Trophoblast cell (in vitro differentiated cells and primary cell): ENCODE measurements around the gene FN1.

Experiments used
- DNase-seq, 2 donors: peaks; one replicate each; pipeline ENCODE4 v3.0.0-alpha.2; 2016
- H2AFZ ChIP-seq: 2 replicates; pipeline ENCODE4 v1.6.1; 2013; ENCODE audit warnings: low read length, moderate library complexity, mild to moderate bottlenecking; ENCODE audit not compliant: insufficient read depth, poor library complexity
- H2AK5ac ChIP-seq: 2 replicates; pipeline ENCODE4 v1.6.1; 2013; ENCODE audit warnings: mild to moderate bottlenecking, low read length
- H2BK120ac ChIP-seq: 2 replicates; pipeline ENCODE4 v1.6.1; 2013; ENCODE audit warnings: low read length, mild to moderate bottlenecking, moderate library complexity; ENCODE audit not compliant: insufficient read depth, poor library complexity
- H2BK12ac ChIP-seq: 2 replicates; pipeline ENCODE4 v1.6.1; 2013; ENCODE audit warnings: mild to moderate bottlenecking, low read length, moderate library complexity
- H2BK5ac ChIP-seq: 2 replicates; pipeline ENCODE4 v1.6.1; 2013; ENCODE audit warnings: low read length, low read depth, moderate library complexity, mild to moderate bottlenecking; ENCODE audit not compliant: poor library complexity
- H3K14ac ChIP-seq: 2 replicates; pipeline ENCODE4 v1.6.1; 2013; ENCODE audit warnings: mild to moderate bottlenecking, low read length
- H3K18ac ChIP-seq: 2 replicates; pipeline ENCODE4 v1.6.1; 2013; ENCODE audit warnings: mild to moderate bottlenecking, low read length
- H3K23ac ChIP-seq: 2 replicates; pipeline ENCODE4 v1.6.1; 2013; ENCODE audit warnings: low read length
- H3K27ac ChIP-seq: 2 replicates; pipeline ENCODE4 v1.5.1; 2013; ENCODE audit warnings: low read depth, mild to moderate bottlenecking, inconsistent platforms, low read length, moderate library complexity
- H3K27me3 ChIP-seq: 2 replicates; pipeline ENCODE4 v1.6.1; 2013; ENCODE audit warnings: inconsistent platforms, mild to moderate bottlenecking, low read length, moderate library complexity; ENCODE audit not compliant: insufficient read depth
- H3K36me3 ChIP-seq, 2 experiments: 1 replicate in 1 of 2; 2 replicates in 1 of 2; pipeline ENCODE4 v1.6.1; 2013; ENCODE audit warnings: low read length in 2 of 2, mild to moderate bottlenecking in 2 of 2, moderate library complexity in 1 of 2; ENCODE audit not compliant: insufficient read depth in 2 of 2, control insufficient read depth in 1 of 2
- H3K4ac ChIP-seq: 2 replicates; pipeline ENCODE4 v1.6.1; 2013; ENCODE audit warnings: low read depth, mild to moderate bottlenecking, low read length, moderate library complexity
- H3K4me1 ChIP-seq, 2 experiments: 1 replicate in 1 of 2; 2 replicates in 1 of 2; pipeline ENCODE4 v1.6.1; 2013; ENCODE audit warnings: low read length in 2 of 2, mild to moderate bottlenecking in 2 of 2, moderate library complexity in 1 of 2; ENCODE audit not compliant: insufficient read depth in 2 of 2, control insufficient read depth in 1 of 2
- H3K4me2 ChIP-seq: 2 replicates; pipeline ENCODE4 v1.6.1; 2013; ENCODE audit warnings: inconsistent platforms, mild to moderate bottlenecking, low read length, moderate library complexity
- H3K4me3 ChIP-seq: 2 replicates; pipeline ENCODE4 v1.5.1; 2013; ENCODE audit warnings: mild to moderate bottlenecking, low read depth, low read length, inconsistent platforms
- H3K79me1 ChIP-seq: one replicate; pipeline ENCODE4 v1.6.1; 2013; ENCODE audit warnings: low read length
- H3K79me2 ChIP-seq: 2 replicates; pipeline ENCODE4 v1.6.1; 2013; ENCODE audit warnings: low read length, mild to moderate bottlenecking; ENCODE audit not compliant: control insufficient read depth, insufficient read depth, poor library complexity
- H3K9ac ChIP-seq: 2 replicates; pipeline ENCODE4 v1.6.1; 2013; ENCODE audit warnings: mild to moderate bottlenecking, low read length
- H3K9me3 ChIP-seq: 2 replicates; pipeline ENCODE4 v1.6.1; 2013; ENCODE audit warnings: low read depth, mild to moderate bottlenecking, control low read depth, inconsistent platforms, low read length; ENCODE audit not compliant: insufficient read depth
- H4K12ac ChIP-seq: 2 replicates; pipeline ENCODE4 v1.6.1; 2013; ENCODE audit warnings: low read depth, mild to moderate bottlenecking, low read length, moderate library complexity
- H4K8ac ChIP-seq: 2 replicates; pipeline ENCODE4 v1.6.1; 2013; ENCODE audit warnings: low read depth, mild to moderate bottlenecking, low read length, moderate library complexity
- H4K91ac ChIP-seq: one replicate; pipeline ENCODE4 v1.6.1; 2013; ENCODE audit warnings: low read depth, mild to moderate bottlenecking, low read length, moderate library complexity
- WGBS: extraction: QIAGEN DNeasy Blood & Tissue Kit; methylation state at CpG from one replicate; pipeline ENCODE4 v1.1.7; 2013; ENCODE audit warnings: missing lambda C conversion rate; ENCODE audit not compliant: insufficient read length, insufficient coverage; ENCODE audit errors: extremely low coverage; 5-methylcytosine and 5-hydroxymethylcytosine counted together

FN1 gene

DNA sequence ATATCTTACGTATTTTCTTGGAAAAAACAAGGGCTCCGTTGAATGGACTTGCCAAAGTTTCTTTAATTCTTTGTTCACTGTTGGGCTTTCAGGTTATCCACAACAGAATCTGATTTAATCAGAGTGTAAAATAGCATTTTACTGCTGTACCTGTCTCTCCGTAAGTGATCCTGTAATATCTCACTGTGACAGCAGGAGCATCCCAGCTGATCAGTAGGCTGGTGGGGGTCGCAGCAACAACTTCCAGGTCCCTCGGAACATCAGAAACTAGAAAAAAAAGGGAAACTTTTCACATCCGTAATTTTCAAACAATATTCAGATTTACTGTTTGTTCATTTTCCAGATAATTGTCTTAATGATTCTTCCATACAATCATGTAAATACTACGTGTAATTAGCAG lies 51.2 kb downstream of the FN1 start:
- no peaks in the 10 kb centered on the region for H3K27me3 ChIP-seq
- H4K8ac ChIP-seq = no peak overlapping the region
- H2BK5ac ChIP-seq = no peak overlapping the region
- no peak overlapping the region for H4K12ac ChIP-seq
- DNase-seq = no peak
- no peak overlapping the region for H3K4me3 ChIP-seq
- H3K4me2 ChIP-seq = no peak overlapping the region
- no peaks in the 10 kb centered on the region for H3K4me1 ChIP-seq
- no peak overlapping the region for H3K23ac ChIP-seq
- no peaks in the 10 kb centered on the region for H3K79me2 ChIP-seq
- no peak overlapping the region for H2AK5ac ChIP-seq
- H3K14ac ChIP-seq = no peak overlapping the region
- H3K9ac ChIP-seq = no peak overlapping the region
- no peaks in the 10 kb centered on the region for H3K9me3 ChIP-seq
- H2AFZ ChIP-seq = no peak overlapping the region
- no peak overlapping the region for H2BK120ac ChIP-seq
- H2BK12ac ChIP-seq = no peak overlapping the region
- no peak overlapping the region for H3K18ac ChIP-seq
- H4K91ac ChIP-seq = no peak overlapping the region
- no peak overlapping the region for H3K4ac ChIP-seq
- no CpG with 5 or more reads among the region's 7 CpGs for WGBS
- no peaks in the 10 kb centered on the region for H3K79me1 ChIP-seq
- H3K27ac ChIP-seq = no peak overlapping the region
- H3K36me3 ChIP-seq = peaks cover 46 to 64% of the 10 kb centered on the region in 2 experiments

DNA sequence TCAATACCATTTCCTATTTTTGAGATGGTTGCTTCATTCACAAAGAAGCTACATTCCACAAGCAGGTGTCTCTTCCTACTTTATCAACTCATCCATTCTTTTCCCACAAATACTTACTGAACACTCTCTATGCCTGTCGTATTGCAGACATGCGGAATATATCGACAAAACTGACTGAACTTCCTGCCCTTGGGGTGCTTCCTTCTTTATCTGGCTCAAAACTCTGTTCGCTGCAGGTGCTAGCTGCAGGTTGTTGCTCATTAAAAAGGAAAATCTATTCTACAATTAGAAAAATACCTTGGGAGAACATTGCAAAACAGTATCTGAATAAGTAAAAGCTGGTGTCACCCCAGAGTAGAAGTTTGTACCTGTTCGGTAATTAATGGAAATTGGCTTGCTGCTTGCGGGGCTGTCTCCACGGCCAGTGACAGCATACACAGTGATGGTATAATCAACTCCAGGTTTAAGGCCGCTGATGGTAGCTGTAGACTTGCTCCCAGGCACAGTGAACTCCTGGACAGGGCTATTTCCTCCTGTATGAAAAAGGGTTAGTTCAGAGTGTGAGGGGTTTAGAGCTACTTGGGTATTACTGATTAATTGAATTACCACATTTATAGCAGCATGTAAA lies 52.1 kb downstream of the FN1 start:
- no peaks in the 10 kb centered on the region for H3K27me3 ChIP-seq
- H3K23ac ChIP-seq = no peak overlapping the region
- H4K91ac ChIP-seq = no peak overlapping the region
- H3K27ac ChIP-seq = no peak overlapping the region
- no peak overlapping the region for H3K9ac ChIP-seq
- H3K4me1 ChIP-seq = no peaks in the 10 kb centered on the region
- peaks cover 45 to 62% of the 10 kb centered on the region in 2 experiments for H3K36me3 ChIP-seq
- H2BK120ac ChIP-seq = no peak overlapping the region
- H2AFZ ChIP-seq = no peak overlapping the region
- H2BK12ac ChIP-seq = no peak overlapping the region
- no peak overlapping the region for H2AK5ac ChIP-seq
- no CpG with 5 or more reads among the region's 8 CpGs for WGBS
- no peak overlapping the region for H4K8ac ChIP-seq
- H3K4ac ChIP-seq = no peak overlapping the region
- no peaks in the 10 kb centered on the region for H3K79me1 ChIP-seq
- H3K9me3 ChIP-seq = no peaks in the 10 kb centered on the region
- no peak overlapping the region for H4K12ac ChIP-seq
- no peak overlapping the region for H3K18ac ChIP-seq
- H2BK5ac ChIP-seq = no peak overlapping the region
- H3K4me2 ChIP-seq = no peak overlapping the region
- H3K4me3 ChIP-seq = no peak overlapping the region
- no peak for DNase-seq
- no peaks in the 10 kb centered on the region for H3K79me2 ChIP-seq
- H3K14ac ChIP-seq = no peak overlapping the region

DNA sequence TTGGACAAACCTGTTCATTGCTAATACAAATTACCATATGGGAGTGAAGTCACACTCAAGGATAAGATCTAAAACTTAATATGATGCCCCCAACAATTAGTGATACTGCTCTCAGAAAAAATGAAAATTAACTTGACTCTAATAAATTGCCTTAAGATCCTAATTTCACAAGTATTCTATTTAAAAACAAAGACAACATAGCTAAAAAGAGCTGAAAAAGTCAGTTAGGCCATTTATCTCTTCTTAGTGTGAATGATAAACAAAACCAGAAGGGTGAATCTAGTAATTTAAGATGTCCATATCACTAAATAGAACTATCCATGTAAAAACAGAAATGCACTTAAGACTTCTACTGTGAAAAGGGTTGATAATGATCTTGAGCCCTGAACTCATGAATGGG lies 53.4 kb downstream of the FN1 start:
- no peak overlapping the region for H3K4me2 ChIP-seq
- no peaks in the 10 kb centered on the region for H3K79me1 ChIP-seq
- H4K8ac ChIP-seq = no peak overlapping the region
- no peak overlapping the region for H4K91ac ChIP-seq
- no peak overlapping the region for H3K23ac ChIP-seq
- no peak for DNase-seq
- H2BK120ac ChIP-seq = no peak overlapping the region
- H3K79me2 ChIP-seq = no peaks in the 10 kb centered on the region
- H3K27ac ChIP-seq = no peak overlapping the region
- no peak overlapping the region for H2AK5ac ChIP-seq
- no peak overlapping the region for H3K9ac ChIP-seq
- no peak overlapping the region for H3K18ac ChIP-seq
- no peak overlapping the region for H2BK12ac ChIP-seq
- no peak overlapping the region for H4K12ac ChIP-seq
- no peak overlapping the region for H3K4ac ChIP-seq
- H3K27me3 ChIP-seq = no peaks in the 10 kb centered on the region
- H2AFZ ChIP-seq = no peak overlapping the region
- no peak overlapping the region for H2BK5ac ChIP-seq
- no peak overlapping the region for H3K14ac ChIP-seq
- H3K4me1 ChIP-seq = no peaks in the 10 kb centered on the region
- peaks cover 44 to 59% of the 10 kb centered on the region in 2 experiments for H3K36me3 ChIP-seq
- H3K9me3 ChIP-seq = no peaks in the 10 kb centered on the region
- H3K4me3 ChIP-seq = no peak overlapping the region

DNA sequence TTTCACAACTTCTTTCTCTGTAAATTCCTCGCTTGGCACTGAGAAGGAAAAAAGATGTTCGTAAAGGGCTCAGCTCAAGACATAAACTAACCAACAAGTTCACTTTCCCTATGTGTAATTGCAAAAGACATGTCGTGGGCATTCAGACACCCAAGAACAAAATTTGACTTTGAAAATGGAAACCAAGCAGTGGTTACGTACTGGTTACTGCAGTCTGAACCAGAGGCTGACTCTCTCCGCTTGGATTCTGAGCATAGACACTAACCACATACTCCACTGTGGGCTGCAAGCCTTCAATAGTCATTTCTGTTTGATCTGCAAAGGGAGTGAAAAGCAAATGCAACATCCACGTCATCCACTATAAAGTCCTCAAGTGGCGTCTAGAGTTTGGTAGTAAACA lies 53.9 kb downstream of the FN1 start:
- H3K4ac ChIP-seq = no peak overlapping the region
- no peak for DNase-seq
- H2BK12ac ChIP-seq = no peak overlapping the region
- no peaks in the 10 kb centered on the region for H3K4me1 ChIP-seq
- H2BK120ac ChIP-seq = no peak overlapping the region
- WGBS = no CpG with 5 or more reads among the region's 7 CpGs
- H2BK5ac ChIP-seq = no peak overlapping the region
- no peak overlapping the region for H4K12ac ChIP-seq
- H3K14ac ChIP-seq = no peak overlapping the region
- no peaks in the 10 kb centered on the region for H3K27me3 ChIP-seq
- no peak overlapping the region for H4K8ac ChIP-seq
- H3K79me2 ChIP-seq = no peaks in the 10 kb centered on the region
- H3K4me2 ChIP-seq = no peak overlapping the region
- H3K9ac ChIP-seq = no peak overlapping the region
- no peaks in the 10 kb centered on the region for H3K79me1 ChIP-seq
- H3K23ac ChIP-seq = no peak overlapping the region
- no peak overlapping the region for H4K91ac ChIP-seq
- peaks cover 48 to 64% of the 10 kb centered on the region in 2 experiments for H3K36me3 ChIP-seq
- H3K4me3 ChIP-seq = no peak overlapping the region
- no peak overlapping the region for H2AK5ac ChIP-seq
- no peaks in the 10 kb centered on the region for H3K9me3 ChIP-seq
- no peak overlapping the region for H3K27ac ChIP-seq
- H2AFZ ChIP-seq = no peak overlapping the region
- H3K18ac ChIP-seq = no peak overlapping the region
